Measurements from ENCODE around the gene NUP93.
"Not testable (repeated sequence)": the region's sequence is repeated elsewhere in the genome, so short reads cannot be mapped to it uniquely, and the experiment has no call there.

Gene NUP93

DNA sequence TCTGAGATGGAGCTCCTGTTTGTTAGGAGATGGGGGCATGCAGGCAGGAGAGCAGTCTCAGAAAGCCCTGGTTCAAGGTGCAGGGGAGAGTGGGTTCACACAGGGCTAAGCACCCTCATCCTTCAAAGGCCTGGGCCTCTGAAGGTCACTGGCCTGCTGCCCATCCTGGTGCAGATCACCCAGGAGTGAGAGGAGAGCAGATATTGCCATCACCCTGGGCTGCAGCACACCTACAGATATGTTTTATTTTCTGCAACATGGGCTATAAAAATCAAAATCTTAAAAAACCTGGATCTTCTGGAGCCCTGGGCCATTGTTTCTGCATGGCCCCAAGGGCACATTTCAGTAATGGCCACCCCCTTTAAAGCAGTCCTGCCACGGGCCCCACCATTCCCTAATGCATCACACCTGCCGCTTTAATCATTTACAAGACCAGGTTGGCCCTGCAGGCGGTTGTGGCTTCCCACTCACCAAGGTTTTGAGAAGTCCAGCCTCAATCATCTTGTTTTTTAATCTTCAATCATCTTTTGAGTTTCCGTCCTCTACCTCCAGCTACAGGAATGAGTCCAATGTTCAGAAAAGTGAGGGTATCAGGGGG is 20.4 kb upstream of the NUP93 start:
- DNase-seq (ENCODE audit: extremely low spot score) = no peak
- POLR2A ChIA-PET = interaction anchor here (1.1 kb wide), 1 partner anchor 20 kb away, joined by 4 read pairs; no protein-coding TSS in a partner anchor
- CTCF ChIA-PET = no interaction called here
- no peak for TF ChIP-seq ELF4 (IDR thresholded peaks at IDR 0.05)
- TF ChIP-seq, protein P1, sequence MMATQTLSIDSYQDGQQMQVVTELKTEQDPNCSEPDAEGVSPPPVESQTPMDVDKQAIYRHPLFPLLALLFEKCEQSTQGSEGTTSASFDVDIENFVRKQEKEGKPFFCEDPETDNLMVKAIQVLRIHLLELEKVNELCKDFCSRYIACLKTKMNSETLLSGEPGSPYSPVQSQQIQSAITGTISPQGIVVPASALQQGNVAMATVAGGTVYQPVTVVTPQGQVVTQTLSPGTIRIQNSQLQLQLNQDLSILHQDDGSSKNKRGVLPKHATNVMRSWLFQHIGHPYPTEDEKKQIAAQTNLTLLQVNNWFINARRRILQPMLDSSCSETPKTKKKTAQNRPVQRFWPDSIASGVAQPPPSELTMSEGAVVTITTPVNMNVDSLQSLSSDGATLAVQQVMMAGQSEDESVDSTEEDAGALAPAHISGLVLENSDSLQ (IDR thresholded peaks at IDR 0.05) = no peak
- no peak for TF ChIP-seq TARDBP (IDR thresholded peaks at IDR 0.05)
- TF ChIP-seq ZNF384 (IDR thresholded peaks at IDR 0.05) = no peak
- TF ChIP-seq L3MBTL2 (conservative IDR thresholded peaks at IDR 0.05) = no peak
- TF ChIP-seq FOXM1 (IDR thresholded peaks at IDR 0.05; ENCODE audit: borderline replicate concordance) = no peak
- TF ChIP-seq FOXA1 (IDR thresholded peaks at IDR 0.05) = no peak
- no peak for TF ChIP-seq SUZ12 (IDR thresholded peaks at IDR 0.05)
- TF ChIP-seq LEF1 (IDR thresholded peaks at IDR 0.05; ENCODE audit: borderline replicate concordance) = no peak
- TF ChIP-seq NFRKB (IDR thresholded peaks at IDR 0.05) = no peak

DNA sequence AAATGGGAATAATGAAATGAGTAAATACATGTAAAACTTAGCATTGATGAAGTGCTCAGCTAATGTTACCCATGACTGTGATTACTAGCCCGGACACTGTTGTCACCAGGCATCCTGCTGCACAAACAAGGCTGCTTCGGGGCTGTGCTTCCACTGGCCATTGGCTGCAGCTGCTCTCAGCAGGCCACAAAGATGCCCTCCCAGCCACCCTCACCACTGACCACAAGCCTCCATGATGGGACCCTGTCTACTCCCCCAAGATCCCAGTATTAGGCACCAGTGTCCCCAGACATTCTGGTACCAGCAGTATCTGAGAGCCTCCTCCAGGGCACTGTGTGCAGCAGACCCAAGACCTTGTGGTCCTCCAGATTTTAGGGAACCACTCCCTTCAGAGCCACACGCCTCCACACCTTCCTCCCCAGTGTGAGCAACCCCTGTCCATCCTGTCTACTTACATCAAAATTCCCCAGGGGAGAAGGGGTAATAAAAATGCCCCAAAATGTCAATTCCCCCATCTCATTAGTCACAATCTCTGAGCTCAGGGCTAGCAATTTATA is 19.7 kb upstream of the NUP93 start:
- no peak for TF ChIP-seq ZNF384 (IDR thresholded peaks at IDR 0.05)
- TF ChIP-seq LEF1 (IDR thresholded peaks at IDR 0.05; ENCODE audit: borderline replicate concordance) = no peak
- TF ChIP-seq TARDBP (IDR thresholded peaks at IDR 0.05) = no peak
- no peak for TF ChIP-seq ARNT (IDR thresholded peaks at IDR 0.05)
- TF ChIP-seq L3MBTL2 (conservative IDR thresholded peaks at IDR 0.05) = no peak
- no peak for TF ChIP-seq SUZ12 (IDR thresholded peaks at IDR 0.05)
- TF ChIP-seq FOXM1 (IDR thresholded peaks at IDR 0.05; ENCODE audit: borderline replicate concordance) = no peak
- no peak for TF ChIP-seq BHLHE40 (IDR thresholded peaks at IDR 0.05; ENCODE audit: borderline replicate concordance)
- TF ChIP-seq CTBP1 (IDR thresholded peaks at IDR 0.05; ENCODE audit: borderline replicate concordance) = no peak
- no peak for TF ChIP-seq SP1 (IDR thresholded peaks at IDR 0.05)
- TF ChIP-seq FOXA1 (IDR thresholded peaks at IDR 0.05) = no peak
- TF ChIP-seq NFRKB (IDR thresholded peaks at IDR 0.05) = no peak
- no peak for TF ChIP-seq FOXK2 (IDR thresholded peaks at IDR 0.05)
- ChIA-PET POLR2A (no interaction called here), CTCF (no interaction called here)
- DNase-seq (ENCODE audit: extremely low spot score) = no peak

DNA sequence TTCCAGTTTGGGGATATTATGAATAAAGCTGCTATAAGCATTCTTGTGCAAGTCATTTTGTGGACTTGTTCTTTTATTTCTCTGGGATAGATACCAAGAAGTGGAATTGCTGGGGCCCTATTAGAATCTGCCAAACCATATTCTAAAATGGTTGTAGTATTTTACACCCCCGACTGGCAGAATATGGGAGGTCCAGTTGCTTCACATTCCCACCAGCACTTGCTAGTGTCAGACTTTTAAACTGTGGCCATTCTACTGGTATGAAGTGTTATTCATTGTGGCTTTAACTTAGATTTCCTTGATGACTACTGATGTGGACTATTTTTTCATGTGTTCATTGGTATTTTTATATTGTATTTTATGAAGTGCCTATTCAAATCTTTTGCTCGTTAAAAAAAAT is 18.1 kb upstream of the NUP93 start:
- ChIA-PET CTCF (interaction anchor here (0.6 kb wide), 1 partner anchor 763 kb away, joined by 3 read pairs; no protein-coding TSS in a partner anchor), POLR2A (no interaction called here)

DNA sequence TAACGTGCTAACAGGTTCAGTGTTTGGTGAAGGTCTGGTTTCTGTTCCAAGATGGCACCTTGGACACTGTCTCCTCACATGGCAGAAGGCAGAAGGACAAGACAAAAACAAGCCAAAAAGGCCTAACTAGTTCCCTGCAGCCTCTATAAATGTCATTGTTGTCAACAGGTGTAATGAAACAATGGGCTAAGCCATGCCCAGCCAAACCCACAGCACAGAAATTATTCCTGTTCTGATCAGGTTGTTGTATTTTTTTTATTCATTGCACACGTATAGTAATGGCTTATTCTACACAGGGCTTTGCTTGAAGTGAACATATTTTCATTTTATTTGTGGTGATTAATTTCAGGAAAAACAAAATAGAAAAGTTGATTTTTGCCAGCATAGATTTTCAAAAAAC is 16.1 kb upstream of the NUP93 start:
- no peak for DNase-seq (ENCODE audit: extremely low spot score)
- CTCF ChIA-PET = interaction anchor here (0.7 kb wide), 1 partner anchor 150 kb away, joined by 3 read pairs; no protein-coding TSS in a partner anchor
- POLR2A ChIA-PET = no interaction called here
- TF ChIP-seq BHLHE40 (IDR thresholded peaks at IDR 0.05; ENCODE audit: borderline replicate concordance) (no peak), ELF4 (IDR thresholded peaks at IDR 0.05) (no peak), ZNF384 (IDR thresholded peaks at IDR 0.05) (no peak), ARNT (IDR thresholded peaks at IDR 0.05) (no peak), CTBP1 (IDR thresholded peaks at IDR 0.05; ENCODE audit: borderline replicate concordance) (no peak)

More for the DNA sequence above, 18.1 kb upstream of the NUP93 start:
- no peak for DNase-seq (ENCODE audit: extremely low spot score)
- no peak for TF ChIP-seq CTBP1 (IDR thresholded peaks at IDR 0.05; ENCODE audit: borderline replicate concordance)
- no peak for TF ChIP-seq HDGF (IDR thresholded peaks at IDR 0.05; ENCODE audit: borderline replicate concordance)
- no peak for TF ChIP-seq NFRKB (IDR thresholded peaks at IDR 0.05)
- TF ChIP-seq FOXA1 (IDR thresholded peaks at IDR 0.05) = no peak
- TF ChIP-seq SUZ12 (IDR thresholded peaks at IDR 0.05) = no peak
- TF ChIP-seq BHLHE40 (IDR thresholded peaks at IDR 0.05; ENCODE audit: borderline replicate concordance) = no peak
- TF ChIP-seq, protein P1 (IDR thresholded peaks at IDR 0.05) = no peak
- TF ChIP-seq ARNT (IDR thresholded peaks at IDR 0.05) = no peak
- no peak for TF ChIP-seq FOXM1 (IDR thresholded peaks at IDR 0.05; ENCODE audit: borderline replicate concordance)
- TF ChIP-seq LEF1 (IDR thresholded peaks at IDR 0.05; ENCODE audit: borderline replicate concordance) = no peak
- no peak for TF ChIP-seq SP1 (IDR thresholded peaks at IDR 0.05)
- no peak for TF ChIP-seq ZNF384 (IDR thresholded peaks at IDR 0.05)
- TF ChIP-seq ELF4 (IDR thresholded peaks at IDR 0.05) = no peak
- TF ChIP-seq L3MBTL2 (conservative IDR thresholded peaks at IDR 0.05) = no peak

DNA sequence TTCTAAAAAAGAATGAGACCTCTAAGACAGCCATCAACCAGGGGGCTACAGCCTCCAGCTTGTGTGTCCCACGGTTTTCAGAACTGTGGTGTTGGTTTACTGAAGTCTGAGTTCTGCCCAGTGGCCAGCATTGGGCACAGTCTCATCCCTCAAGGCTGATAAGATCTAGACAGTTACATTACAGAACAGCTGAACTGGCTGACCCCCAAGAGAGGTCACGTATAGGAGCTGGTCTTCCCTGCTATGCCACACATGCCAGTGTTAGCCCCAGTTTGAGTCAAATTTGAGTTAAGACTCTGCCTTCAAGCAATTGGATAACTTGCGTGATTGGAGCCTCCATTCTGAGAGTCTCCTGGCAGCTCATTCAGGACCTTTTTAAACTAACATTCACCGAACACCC is 14.8 kb upstream of the NUP93 start:
- CTCF ChIA-PET = no interaction called here
- POLR2A ChIA-PET = no interaction called here
- TF ChIP-seq FOXK2 (IDR thresholded peaks at IDR 0.05) = no peak
- no peak for TF ChIP-seq ELF4 (IDR thresholded peaks at IDR 0.05)
- no peak for TF ChIP-seq FOXA1 (IDR thresholded peaks at IDR 0.05)
- TF ChIP-seq, protein P1 (IDR thresholded peaks at IDR 0.05) = no peak
- TF ChIP-seq BHLHE40 (IDR thresholded peaks at IDR 0.05; ENCODE audit: borderline replicate concordance) = no peak
- no peak for TF ChIP-seq LEF1 (IDR thresholded peaks at IDR 0.05; ENCODE audit: borderline replicate concordance)
- TF ChIP-seq SUZ12 (IDR thresholded peaks at IDR 0.05) = no peak
- TF ChIP-seq ARNT (IDR thresholded peaks at IDR 0.05) = no peak
- no peak for TF ChIP-seq FOXM1 (IDR thresholded peaks at IDR 0.05; ENCODE audit: borderline replicate concordance)
- no peak for TF ChIP-seq L3MBTL2 (conservative IDR thresholded peaks at IDR 0.05)
- no peak for TF ChIP-seq HDGF (IDR thresholded peaks at IDR 0.05; ENCODE audit: borderline replicate concordance)
- no peak for TF ChIP-seq TARDBP (IDR thresholded peaks at IDR 0.05)
- DNase-seq (ENCODE audit: extremely low spot score) = no peak

DNA sequence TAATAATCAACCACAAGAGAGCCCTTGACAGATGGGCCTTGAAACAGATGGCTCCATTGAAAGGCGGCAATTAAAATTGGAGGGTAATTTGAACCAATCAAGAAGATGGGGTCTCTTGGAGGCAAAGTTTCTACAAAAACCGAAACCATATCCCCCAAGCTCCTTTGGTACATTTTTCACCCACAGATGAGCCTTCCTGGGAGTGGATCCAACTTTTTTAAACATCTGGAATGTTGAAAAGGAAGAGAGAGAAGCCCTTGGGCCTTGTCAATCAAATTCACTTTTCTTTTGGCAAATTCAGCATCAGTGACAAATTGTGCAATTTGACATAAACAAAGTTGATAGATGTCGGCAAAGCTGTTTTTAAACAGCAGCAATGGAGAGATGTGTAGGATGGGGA is 13.2 kb upstream of the NUP93 start:
- CTCF ChIA-PET = interaction anchor here (0.7 kb wide), 1 partner anchor 11 kb away, joined by 4 read pairs; no protein-coding TSS in a partner anchor
- POLR2A ChIA-PET = no interaction called here
- TF ChIP-seq, protein P1 (IDR thresholded peaks at IDR 0.05) = 0 out of 2 replicates have a peak, but pooled peaks have one; percentile 6
- TF ChIP-seq SP1 (IDR thresholded peaks at IDR 0.05) = no peak
- TF ChIP-seq FOXA1 (IDR thresholded peaks at IDR 0.05) = no peak
- no peak for DNase-seq (ENCODE audit: extremely low spot score)

DNA sequence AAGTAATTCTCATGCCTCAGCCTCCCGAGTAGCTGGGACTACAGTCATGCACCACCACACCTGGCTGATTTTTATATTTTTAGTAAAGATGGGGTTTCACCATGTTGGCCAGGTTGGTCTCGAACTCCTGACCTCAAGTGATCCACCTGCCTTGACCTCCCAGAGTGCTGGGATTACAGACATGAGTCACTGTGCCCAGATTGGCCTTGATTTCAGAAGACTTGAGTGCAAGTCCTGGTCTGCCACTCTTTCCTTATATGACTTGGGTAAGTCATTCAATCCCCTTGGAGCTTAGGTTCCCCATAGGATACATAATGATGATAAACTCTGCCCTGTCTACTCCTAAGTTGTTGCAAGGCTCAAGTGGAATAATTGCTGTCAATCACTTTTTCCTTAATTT is 12.4 kb upstream of the NUP93 start:
- DNase-seq (ENCODE audit: extremely low spot score); POLR2A ChIA-PET: not testable (repeated sequence)
- CTCF ChIA-PET = interaction anchor here (0.7 kb wide), 1 partner anchor 10 kb away, joined by 4 read pairs; no protein-coding TSS in a partner anchor

All from HEK293T (cell line).